SKM-1 treated with dmso at 0.1 percent for 144 hours (cell line): ENCODE results near the gene KRTAP10-8.
"Not testable (repeated sequence)": the region's sequence is repeated elsewhere in the genome, so short reads cannot be mapped to it uniquely, and the experiment has no call there.

Experiments used
- DNase-seq: peaks from one replicate; lab custom pipeline; 2025; ENCODE audit not compliant: unreplicated experiment; lab: John Stamatoyannopoulos, UW

Gene KRTAP10-8

DNA sequence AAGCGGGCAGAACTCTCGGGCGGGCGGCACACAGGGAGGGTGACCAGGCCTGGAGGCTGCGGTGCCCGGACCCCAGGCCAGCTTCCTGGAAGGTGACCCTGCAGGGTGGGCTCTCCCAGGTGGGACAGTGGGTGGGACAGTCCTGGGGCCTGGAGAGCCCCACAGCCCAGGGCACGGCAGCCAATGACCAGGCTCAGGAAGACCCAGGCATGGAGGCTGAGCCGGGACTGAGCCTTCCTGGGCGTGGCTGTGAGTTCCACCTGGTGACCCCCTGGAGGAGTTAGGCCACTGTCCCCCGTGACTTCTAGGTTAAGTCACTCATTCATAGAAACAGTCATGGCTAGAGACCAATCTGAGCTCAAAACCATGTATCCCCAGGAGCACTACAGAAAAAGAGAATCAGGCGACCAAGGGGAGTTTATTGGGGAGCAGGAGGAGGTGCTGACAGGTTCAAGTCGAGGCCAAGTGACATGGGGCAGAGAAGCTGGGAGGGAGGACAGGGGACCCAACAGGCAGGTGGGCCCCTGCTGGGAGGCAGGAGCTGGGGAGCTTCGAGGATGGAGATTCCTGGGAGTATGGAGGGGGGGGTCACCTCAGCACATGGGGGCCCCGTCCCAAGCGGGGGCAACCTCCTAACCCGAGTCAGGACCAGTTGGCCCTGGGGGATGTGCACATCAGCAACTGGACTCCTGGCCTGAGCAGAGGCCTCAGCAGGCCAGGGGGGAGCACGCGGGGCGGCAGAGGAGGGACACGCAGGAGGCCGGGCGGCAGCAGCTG, 32.6 kb upstream of the KRTAP10-8 start:
- no peak for DNase-seq

- no peak for DNase-seq
These were observed 32.1 kb upstream of the KRTAP10-8 start for GRCh38 chr21:44579833-44580144.

DNA sequence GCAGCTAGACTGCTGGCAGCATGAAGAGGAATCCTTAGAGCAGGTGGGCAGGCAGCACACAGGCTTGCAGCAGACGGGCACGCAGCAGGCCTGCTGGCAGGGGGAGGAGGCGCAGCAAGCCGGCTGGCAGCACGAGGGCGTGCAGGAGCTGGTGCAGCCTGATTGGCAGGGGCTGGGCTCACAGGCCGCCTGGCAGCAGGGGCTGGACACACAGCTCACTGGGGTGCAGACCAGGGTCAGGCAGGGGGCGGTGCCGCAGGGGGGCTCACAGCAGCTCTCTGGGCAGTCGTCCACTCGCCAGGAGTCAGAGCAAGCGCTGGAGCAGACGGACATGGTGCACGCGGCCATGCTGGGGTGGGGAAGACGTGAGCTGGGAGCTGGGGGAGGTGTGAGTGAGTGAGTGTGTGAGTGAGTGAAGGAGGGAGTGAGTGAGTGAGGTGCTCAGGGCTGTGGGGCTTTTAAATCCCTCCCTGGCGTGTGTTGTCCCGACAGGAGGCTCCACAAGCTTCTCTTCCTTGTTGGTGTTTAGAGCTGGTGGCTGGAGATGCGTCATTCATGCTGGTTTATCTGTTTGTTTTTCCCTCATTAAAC, 31.6 kb upstream of the KRTAP10-8 start, which contains the start of gene KRTAP10-5:
Gene KRTAP10-5 (minus strand): TSS at position 374 of the 591 bp plus-strand sequence. CDS start 26 bp downstream, at position 348.
- not testable (repeated sequence) for DNase-seq

DNA sequence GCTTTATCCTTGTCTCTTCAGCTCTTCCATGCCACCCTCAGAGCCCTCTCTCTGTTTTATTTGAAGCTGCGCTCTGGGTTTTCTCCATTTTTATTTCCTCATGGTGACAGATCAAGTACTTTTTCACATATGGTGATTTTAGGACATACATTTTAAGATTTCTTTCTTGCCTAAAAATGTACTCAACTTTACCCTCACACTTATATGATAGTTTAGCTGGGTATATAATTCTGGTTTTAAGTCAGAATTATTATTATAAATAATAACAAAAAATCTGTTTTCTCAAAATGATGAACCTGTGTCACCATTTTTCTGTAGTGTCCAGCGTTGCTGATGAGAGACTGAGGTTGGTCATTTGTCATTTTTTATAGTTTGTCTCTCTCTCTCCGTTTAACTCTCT, 30.7 kb upstream of the KRTAP10-8 start:
- DNase-seq, result no peak

DNA sequence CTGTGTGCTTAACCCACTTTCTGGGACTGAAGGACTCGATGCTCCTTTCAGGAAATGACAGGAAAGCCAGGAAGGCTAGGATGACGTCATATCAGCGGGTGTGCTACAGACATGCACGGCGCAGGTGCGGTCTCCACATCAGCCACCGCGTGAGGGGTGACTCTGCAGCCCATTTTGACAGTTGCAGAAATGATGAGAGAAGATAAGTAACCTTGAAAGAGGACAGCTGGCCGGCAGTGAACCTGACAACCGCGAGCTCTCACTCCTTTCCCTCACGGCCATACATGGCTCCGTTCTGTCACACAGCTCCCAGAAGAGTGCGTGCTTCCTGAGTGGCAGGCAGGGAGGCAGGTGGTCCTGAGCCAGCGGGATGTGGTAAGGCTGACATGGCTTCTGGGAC, 29.8 kb upstream of the KRTAP10-8 start:
- DNase-seq, result peak; percentile 75

DNA sequence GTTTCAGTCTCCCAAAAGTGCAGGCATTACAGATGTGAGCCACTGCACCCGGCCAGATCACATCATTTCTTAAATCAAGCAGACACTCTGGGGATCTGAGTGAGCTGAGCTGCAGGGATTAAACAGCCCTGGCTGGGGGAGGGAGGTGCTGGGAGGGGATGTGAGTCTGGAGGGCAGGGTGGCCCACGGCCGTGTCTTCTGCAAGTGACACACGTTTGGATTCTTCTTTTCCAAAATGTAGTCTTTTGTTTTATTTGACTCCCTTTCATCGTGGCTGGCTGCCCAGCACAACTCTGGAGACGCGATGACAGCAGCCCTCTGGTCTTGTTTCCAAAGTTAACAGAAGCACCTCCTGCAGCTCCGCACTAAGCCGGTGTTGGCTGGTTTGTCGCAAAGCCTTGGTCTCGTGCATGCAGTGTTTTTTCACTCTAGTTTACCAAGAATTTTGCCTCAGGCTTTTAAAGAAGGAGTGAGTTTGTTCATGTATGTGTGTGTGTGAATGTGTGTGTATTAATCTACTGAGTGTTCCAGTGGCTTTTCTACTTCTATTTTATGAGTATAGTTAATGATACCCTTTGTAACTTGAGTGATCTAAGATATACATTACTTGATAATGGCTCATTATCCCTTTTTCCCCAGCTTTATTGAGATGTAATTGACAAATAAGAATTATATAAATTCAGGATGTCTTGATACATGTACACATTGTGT, 28.6 kb upstream of the KRTAP10-8 start:
- no peak for DNase-seq

DNA sequence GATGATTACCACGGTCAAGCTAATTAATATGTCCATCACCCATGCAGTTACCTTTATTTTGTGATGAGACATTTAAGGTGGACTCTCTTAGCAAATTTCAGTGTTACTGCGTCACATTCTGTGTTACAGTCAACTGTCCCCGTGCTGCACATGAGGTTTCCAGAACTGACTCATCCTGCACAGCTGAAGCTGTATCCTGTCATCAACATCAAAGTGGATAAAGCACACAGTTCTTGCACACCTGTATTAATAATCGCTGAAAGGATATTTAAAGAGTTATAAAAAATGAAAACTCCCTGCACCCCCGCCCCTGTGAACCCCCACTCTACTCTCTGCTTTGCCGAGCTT, 28.1 kb upstream of the KRTAP10-8 start:
- no peak for DNase-seq

- no peak for DNase-seq
These were observed 26.0 kb upstream of the KRTAP10-8 start for GRCh38 chr21:44585892-44586291.

- no peak for DNase-seq
These were observed 22.8 kb upstream of the KRTAP10-8 start for GRCh38 chr21:44589094-44589493.

GRCh38 chr21:44589586-44590305, 22.1 kb upstream of the KRTAP10-8 start:
- no peak for DNase-seq

DNA sequence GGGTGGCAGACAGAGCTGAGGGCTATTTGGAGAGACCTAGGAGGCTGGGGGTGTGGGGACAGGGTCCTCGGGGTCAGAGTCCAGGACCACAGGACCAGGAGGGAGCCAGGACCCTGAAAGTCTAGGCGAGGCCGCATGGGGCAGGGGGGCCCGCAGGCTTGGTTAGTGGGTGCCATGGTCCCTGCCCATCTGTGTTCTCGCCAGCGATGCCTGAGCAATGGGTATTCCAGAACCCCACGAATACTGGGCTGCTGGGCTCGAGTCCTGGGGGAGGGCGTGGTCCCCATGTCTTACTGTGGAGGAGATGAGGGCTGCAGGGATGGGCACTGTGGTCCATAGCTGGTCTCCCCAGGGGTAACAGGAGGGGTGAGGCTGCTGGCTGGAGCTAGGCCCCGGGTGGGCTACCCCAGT, 21.6 kb upstream of the KRTAP10-8 start:
- DNase-seq, result no peak

DNA sequence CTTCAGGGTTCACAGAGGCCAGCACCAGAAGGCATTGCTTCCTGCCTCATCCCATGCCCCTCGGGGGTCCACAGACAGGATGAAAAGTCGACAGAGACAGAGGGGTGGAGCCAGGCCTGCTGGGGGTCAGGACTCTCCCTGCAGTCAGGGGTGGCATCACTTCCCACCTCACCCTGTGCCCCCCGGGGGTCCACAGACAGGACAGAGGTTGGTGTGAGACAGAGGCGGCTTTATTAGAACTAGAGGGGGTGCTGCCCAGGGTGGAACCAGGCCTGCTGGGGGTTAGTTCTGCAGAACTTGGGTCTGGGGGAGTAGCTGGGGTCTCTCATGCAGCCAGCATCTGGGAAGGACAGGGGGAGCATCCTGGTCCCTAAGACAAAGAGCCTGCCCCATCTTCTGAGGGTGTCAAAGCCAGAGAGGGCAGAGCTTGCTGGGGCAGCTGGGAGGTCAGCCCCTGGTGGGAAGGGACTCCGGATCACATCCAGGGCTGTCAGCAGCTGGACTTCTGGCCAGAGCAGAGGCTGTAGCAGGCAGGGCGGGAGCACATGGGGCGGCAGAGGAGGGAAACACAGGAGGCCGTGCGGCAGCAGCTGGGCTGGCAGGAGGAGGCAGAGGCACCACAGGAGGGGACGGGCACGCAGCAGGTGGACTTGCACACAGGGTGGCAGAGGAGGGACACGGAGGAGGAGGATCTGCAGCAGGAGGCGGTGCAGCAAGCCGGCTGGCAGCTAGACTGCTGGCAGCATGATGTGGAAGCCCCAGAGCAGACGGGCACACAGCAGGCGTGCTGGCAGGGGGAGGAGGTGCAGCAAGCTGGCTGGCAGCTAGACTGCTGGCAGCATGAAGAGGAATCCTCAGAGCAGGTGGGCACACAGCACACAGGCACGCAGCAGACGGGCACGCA, 20.7 kb upstream of the KRTAP10-8 start:
- not testable (repeated sequence) for DNase-seq

GRCh38 chr21:44591801-44592130, 20.1 kb upstream of the KRTAP10-8 start:
- DNase-seq, result not testable (repeated sequence)

- no peak for DNase-seq
These were observed 19.2 kb upstream of the KRTAP10-8 start, which contains the start of gene KRTAP10-6 for GRCh38 chr21:44592446-44593311. TSS of gene KRTAP10-6 (minus strand) at chr21:44592505. CDS start at chr21:44592484, 21 bp downstream.

DNA sequence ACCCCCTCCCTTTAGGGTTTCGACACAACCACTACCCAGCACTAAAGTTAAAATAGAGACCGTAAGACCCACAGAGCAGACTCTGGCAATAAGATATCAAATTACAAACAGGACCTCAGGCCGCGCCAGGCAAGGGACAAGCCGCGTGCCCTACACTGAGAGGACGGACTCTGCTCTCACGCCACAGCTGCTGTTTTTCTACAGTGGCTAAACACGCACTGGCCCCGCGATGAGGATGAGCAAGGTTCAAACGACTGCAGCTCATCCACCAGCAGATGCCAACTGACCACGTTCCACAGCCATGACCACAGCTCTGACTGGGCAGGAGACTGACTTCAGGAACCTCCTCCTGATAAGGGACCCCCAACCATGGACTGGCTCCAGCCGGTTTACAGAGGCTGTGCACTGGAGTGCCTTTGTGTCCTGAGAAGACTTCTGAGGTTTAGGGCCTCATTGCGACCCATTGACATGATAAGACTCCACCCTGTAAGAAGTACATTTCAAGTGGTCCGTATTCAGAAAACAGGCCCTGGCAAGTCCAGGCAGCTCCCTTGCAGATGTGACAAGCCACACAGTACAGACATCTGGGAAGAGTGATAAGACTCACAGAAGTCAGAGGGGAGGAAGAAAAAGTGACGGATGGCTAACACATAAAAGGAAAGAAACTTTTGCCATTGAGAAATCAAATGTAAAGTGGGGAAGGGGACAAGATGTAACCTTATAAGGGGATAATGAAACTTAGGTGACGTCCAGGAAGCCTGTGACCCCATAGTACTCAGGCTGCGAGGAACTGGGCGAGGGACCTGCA, 18.1 kb upstream of the KRTAP10-8 start:
- no peak for DNase-seq

GRCh38 chr21:44594406-44594916, 17.4 kb upstream of the KRTAP10-8 start:
- no peak for DNase-seq

GRCh38 chr21:44595524-44595923, 16.4 kb upstream of the KRTAP10-8 start:
- DNase-seq, result no peak

GRCh38 chr21:44596068-44596725, 15.7 kb upstream of the KRTAP10-8 start:
- no peak for DNase-seq
